HG02571 (cell line): ENCODE measurements around the gene SYT10.
"Not testable (repeated sequence)": the region's sequence is repeated elsewhere in the genome, so short reads cannot be mapped to it uniquely, and the experiment has no call there.

Experiments used
- ATAC-seq: cut with Tn5 transposase; IDR thresholded peaks from one replicate; pipeline ENCODE4 v1.9.1; 2021; ENCODE audit warnings: mild to moderate bottlenecking, moderate library complexity; ENCODE audit not compliant: unreplicated experiment

SYT10 gene

DNA sequence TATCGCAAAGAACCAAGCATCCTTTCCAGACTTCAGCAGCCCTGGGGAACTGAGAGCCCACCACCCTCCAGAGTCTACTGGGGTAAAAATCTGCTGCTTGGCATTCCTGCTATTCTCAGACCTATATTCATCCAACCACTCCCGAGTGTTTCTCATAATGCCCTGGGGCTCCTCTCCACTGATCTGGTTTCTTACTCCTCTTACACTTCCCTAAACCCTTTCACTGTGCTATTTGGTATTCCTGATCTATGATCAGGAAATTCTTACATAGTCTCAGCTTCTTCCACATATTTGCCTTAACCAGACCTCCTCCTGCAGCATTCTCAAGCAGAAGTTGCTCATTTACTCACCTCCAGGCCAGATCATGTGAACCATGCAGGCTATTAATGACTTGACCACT lies 82.4 kb downstream of the SYT10 start:
- no peak for ATAC-seq

DNA sequence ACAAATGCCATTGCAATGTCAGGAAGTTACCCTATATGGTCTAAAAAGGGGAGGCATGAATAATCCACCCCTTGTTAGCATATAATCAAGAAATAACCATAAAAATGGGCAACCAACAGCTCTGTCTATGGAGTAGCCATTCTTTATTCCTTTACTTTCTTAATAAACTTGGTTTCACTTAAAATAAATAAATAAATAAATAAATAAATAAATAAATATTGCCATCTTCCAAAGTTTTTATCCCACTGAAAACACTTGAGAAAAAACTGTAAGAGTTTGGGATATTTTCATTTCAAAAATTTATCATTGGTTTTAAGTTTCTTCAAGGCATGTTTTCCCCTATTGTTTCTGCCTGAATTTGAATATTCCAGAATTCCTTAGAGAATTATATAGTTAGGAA lies 89.8 kb downstream of the SYT10 start:
- ATAC-seq, result no peak

DNA sequence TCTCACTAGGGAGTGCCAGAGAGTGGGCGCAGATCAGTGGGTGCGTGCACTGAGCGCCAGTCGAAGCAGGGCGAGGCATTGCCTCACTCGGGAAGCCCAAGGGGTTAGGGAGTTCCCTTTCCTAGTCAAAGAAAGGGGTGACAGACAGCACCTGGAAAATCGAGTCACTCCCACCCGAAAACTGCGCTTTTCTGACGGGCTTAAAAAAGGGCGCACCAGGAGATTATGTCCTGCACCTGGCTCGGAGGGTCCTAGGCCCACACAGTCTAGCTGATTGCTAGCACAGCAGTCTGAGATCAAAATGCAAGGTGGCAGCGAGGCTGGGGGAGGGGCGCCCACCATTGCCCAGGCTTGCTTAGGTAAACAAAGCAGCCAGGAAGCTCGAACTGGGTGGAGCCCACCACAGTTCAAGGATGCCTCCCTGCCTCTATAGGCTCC lies 107.6 kb downstream of the SYT10 start:
- not testable (repeated sequence) for ATAC-seq

DNA sequence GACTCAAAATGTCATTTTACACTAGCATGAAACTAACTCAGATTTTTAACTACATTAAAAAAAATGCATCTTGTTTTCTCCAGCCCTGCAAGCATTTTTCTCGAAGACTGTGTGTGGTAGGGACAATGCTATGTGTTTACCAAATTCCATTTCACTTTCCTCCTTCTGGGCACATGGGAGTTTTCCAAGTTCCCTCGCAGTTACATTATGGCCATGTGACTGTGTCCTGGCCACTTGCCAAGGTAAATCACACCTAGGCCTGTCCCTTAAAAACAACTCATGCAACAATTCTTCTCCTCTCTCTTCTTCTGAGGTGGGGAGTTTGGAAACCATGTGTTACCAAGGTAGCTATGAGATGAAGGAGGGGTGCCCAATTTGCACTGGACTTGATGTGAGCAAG lies 108.7 kb downstream of the SYT10 start:
- ATAC-seq, result no peak
